Islet of Langerhans (tissue), 1 donor: Measurements from ENCODE around the gene KCP.
"Not testable (repeated sequence)": the region's sequence is repeated elsewhere in the genome, so short reads cannot be mapped to it uniquely, and the experiment has no call there.

Source experiments
- FAIRE-seq: peaks from one replicate; lab custom pipeline; 2011; peaks lifted over from hg19 to GRCh38; lab: Jason Lieb, UNC

Gene KCP

DNA sequence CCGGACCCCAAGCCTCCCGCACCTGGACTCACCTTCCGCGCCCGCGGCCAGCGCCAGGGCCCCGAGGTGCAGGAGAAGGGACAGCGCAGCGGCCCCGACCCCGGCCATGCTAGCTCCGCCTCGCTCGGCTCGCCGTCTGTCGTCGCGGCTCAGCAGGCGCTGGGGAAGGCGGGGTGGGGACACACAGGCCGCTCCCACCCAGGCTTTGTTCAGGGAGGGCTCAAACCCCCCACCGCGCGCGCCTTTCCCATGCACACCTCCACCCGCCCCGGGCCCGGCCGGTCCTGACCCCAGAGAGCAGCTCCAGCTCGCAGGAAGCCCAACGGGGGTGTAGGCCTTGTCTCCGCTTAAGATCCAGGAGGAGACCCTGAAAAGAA, at the start of gene KCP:
KCP (minus strand) TSS at position 141 of the 377 bp plus-strand sequence; CDS start at position 108, 33 bp downstream.
- no peak for FAIRE-seq

DNA sequence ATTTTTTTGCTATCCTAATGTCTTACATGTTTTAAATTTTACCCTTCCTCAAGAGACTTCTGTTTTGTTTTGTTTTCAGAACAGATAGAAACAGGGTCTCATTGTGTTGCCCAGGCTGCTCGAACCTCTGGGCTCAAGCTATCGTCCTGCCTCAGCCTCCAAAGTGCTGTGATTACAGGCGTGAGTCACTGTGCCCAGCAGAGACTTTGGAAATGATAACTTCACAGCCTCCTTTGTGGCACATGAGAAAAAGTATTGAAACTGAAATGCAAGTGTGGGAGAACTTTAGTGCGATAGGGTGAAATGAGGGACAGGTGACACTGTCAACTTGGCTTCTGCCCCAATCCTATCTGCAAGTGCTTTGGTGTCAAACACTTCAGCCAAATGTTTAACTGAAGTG, 48.8 kb upstream of the KCP start:
- no peak for FAIRE-seq

DNA sequence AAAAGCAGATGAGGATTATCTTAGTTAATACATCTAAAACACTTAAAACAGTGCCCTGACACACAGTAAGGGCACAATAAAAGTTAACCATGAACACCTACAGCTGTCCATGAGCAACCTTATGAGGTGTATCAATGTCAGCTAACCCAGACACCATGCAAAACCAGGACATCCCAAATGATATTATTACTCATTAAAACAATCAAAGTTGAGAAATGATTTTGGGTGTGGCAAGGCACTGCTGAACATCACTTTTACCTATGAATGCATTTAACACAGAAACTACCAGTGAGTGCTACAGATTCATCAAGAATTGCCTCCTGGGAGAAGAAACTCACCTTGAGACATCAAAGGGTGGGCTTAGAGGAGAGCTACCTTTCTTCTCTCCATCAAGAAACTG, 45.5 kb upstream of the KCP start:
- FAIRE-seq: no peak

DNA sequence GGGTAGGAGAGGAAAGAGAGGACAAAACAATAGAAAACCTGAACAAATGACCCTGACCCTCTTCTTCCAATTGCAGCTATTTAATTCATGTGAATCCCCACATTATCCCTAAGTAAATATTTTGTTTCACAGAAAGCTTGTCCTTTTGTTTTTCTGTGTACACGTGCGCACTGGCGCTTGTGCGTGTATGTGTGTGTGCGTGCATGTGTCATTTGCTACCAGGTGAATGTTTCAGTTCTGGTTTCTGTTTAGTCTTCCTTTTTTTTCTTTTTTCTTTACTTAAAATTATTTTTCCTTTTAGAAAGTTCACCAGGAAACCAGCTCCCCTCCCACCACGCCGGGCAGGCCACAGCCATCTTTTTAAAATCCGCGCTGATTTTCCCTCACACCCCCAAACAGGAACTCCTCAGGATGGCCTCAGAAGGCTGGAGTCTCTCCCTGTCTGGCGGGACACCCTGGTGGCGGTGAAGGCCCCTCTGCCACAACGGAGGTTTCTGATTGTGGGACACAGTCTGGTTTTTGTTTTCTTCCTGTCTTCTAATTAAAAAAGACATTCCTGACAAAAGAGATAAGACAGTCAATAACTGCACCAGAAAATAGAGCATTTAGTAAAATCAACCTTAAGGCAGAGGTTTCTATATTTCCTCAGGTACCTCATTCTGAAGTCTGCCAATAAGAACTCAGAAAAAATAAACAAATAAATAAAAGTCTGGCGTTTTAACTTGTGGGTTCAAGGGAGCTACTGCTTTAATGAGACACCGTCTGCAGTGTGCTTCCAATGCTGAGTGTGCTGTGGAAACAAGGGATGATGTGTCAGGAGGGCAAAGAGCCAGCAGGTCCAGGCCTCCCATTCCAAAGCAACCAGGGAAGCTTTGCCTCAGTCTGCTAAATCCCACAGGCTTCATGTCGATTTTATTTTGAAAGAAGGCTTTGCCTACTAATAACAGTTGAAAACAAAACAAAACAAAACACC, 44.6 kb upstream of the KCP start:
- FAIRE-seq: no peak

DNA sequence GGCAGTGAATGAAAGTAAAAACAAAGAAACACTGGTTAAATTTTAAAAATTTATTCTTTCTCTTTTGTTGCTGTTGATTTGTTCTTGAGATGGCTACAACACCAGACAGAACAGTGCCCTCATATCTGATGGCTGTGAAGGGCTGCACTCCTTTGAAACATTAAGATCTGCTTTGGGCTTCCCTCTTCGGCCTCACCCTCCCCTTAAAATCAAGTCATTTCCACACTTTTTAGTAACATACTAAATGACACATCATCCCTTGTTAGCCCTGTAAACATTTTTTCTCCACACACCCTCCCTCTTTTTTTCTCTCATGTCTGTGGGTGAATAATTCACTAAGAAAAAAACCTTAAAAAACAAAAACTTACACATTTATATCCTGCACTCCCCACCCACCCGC, 43.6 kb upstream of the KCP start:
- no peak for FAIRE-seq

DNA sequence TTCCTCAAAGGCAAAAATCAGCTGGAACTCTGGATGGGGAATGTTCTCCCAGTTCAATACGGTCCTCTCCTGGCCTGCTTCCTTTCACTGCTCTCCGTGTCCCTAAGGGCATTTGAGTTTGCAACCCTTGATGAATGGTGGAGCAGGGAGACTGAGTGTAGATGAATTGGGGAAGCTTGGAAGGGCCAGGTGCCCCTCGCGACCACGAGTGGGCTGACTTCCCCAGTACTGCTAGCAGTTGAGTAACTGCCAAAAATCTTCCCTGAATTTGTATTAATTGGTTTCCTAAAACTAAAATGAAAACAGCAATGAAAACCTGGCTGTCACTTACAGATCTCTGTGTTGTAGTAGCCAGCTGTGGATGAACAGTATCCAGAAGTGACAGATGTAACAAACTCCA, 40.8 kb upstream of the KCP start:
- no peak for FAIRE-seq

DNA sequence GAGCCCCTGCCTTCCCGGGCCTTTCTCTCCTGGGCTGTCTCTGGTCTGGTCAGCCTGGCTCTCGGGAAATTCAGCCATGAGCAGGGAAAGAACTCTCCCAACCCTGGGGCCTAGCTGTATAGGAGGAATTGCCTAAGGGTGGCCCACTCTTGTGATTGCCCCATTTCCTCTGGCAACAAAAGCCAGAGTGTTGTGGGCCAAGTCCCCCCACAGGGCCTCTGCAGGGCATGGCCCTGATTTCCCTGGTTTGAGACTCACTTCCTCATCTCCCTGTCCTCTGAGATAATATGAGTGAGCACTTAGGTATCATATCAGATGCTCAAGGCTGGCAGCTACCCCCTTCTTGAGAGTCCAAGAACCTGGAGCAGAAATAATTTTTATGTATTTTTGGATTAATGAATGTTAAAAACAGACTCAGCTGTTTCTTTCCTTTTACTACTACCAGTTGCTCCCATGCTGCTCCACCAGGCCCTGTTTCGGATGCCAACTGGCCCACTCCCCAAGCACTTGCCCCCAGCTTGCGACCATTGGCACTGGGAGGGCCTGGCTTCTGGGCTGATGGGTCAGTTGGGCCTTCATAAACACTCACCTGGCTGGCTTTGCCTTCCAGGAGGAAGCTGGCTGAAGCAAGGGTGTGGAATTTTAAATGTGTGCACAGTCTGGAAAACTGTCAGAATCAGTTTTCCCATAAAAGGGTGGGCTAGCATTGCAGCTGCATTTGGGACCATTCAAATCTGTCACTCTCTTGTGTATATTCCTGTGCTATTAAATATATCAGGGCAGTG, 38.7 kb upstream of the KCP start:
- no peak for FAIRE-seq

DNA sequence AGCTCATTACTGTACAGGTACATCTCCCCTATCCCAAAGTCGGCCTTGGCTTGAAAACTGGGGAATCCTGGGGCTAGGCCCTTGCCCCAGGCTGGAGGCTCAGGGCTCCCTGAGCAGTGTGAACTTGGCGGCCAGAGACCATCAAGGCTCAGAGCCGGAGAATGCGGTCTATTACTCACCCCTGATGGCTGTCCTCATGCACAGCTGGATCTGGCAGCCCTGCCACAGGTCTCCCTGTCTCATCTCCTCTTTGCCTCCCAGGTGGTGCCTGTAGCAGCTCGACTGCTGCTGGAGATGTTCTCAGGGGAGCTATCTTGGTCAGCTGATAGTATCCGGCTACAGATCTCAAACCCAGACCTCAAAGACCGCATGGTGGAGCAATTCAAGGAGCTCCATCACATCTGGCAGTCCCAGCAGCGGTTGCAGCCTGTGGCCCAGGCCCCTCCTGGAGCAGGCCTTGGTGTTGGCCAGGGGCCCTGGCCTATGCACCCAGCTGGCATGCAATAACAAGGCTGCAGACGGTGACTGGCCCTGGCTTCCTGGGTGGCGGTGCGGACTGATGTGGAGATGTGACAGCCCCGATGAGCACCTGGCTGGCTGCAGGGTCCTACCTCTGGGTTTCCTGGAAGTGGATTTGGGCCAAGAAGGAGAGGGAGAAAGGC, 37.9 kb upstream of the KCP start:
- FAIRE-seq: no peak

DNA sequence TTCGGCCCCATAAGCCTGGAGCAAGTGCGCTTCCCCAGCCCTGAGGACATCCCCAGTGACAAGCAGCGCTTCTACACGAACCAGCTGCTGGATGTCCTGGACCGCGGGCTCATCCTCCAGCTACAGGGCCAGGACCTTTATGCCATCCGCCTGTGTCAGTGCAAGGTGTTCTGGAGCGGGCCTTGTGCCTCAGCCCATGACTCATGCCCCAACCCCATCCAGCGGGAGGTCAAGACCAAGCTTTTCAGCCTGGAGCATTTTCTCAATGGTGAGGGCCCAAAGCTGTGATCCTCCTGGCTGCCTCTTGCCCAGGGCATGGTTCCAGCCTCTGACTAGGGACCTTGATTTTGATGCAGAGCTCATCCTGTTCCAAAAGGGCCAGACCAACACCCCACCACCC, 37.3 kb upstream of the KCP start:
- FAIRE-seq: no peak

DNA sequence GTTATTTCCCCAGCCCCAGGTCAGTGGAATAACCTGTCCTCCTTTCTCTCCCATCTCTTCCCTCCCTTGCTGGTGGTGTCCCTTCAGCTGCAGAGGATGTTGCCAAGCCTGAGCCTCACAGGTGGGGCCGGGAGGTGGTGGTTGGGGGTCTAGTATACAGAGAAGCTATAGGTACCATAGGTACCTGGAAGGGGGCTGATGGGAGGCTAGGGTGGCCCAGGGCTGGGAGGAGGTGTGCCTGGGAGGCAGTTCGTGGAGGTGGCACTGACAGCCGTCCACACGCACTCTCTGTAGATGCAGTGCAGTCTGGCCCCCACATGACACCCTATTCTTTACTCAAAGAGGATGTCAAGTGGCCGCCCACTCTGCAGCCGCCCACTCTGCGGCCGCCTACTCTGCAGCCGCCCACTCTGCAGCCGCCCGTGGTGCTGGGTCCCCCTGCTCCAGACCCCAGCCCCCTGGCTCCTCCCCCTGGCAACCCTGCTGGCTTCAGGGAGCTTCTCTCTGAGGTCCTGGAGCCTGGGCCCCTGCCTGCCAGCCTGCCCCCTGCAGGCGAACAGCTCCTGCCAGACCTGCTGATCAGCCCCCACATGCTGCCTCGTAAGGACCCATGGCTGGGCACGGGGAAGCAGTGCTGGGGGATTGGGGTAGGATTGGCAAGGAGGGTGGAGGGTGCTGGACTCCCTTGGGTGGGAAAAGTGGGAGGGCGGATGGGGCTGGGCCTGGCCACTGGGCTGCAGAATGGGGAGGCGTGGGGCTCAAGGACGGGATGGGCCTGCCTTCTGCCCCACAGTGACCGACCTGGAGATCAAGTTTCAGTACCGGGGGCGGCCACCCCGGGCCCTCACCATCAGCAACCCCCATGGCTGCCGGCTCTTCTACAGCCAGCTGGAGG, 36.7 kb upstream of the KCP start:
- FAIRE-seq: no peak

DNA sequence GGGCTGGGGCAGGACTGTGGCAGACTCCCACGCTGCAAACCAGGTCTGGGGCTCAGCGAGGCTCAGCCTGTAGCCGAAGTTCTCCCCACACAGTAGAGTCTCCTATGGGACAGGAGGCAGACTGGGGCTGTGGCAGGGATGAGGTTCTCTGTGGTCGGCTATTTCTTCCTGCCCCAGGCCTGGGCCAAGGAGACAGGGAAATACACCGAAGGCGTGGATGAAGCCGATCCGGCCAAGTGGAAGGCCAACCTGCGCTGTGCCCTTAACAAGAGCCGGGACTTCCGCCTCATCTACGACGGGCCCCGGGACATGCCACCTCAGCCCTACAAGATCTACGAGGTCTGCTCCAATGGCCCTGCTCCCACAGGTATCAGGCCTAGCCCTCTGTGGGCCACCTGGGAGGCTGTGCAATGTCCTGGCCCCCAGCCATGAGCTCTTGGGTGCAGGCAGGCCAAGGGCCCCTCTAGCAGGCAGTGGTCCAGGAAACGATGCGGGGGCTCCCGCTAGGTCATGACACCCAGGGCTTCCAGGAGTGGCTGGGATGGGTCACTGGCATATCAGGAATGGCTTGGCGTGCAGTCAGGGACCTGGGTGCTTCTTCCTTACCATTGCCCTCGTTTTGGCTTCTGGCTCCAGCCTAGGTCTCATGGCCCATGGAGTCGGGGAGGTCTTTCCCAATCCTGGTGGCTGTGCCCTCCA, 35.3 kb upstream of the KCP start:
- FAIRE-seq: no peak

DNA sequence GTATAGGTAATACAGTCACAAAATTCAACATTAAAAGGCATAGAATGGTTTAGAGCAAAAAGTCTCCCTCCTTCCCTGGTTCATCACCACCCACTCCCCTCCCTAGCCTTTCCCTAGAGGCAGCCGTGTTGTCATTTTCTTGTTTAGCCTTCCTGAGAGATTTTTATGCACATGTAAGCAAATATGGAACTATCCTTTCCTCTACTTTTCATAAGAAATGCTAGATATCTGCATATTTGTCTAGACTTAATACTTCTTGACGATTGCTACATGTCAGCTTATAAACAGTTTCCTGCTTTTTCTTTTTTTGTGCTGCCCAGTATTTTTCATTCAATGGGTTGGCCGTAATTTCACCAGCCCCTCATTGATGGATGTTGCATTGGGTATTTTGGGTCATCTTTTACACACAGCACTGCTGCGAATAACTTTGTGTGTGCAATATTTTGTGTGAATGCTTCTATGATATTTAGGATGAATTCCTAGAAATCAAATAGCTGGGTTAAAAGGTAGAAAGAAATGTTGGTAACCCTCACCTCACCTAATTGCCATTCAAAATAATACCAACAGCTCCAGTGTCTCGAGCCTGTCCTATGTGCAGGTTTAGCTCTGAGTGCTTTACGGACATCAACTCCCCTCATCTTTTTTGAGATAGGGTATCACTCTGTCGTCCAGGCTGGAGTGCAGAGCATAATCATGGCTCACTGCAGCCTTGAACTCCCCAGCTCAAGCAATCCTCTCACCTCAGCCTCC, 34.2 kb upstream of the KCP start:
- no peak for FAIRE-seq

DNA sequence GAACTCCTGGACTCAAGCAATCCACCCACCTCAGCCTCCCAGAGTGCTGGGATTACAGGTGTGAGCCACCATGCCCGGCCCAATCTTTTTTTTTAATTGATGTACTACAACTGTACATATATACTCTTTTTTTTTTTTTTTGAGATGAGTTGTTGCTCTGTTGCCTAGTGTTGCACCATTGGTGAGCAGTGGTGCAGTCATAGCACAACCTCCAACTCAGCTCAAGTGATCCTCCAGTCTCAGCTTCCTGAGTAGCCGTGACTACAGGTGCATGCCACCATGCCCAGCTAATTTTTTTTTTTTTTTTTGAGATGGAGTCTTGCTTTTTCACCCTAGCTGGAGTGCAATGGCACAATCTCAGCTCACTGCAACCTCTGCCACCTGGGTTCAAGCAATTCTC, 32.7 kb upstream of the KCP start:
- not testable (repeated sequence) for FAIRE-seq

DNA sequence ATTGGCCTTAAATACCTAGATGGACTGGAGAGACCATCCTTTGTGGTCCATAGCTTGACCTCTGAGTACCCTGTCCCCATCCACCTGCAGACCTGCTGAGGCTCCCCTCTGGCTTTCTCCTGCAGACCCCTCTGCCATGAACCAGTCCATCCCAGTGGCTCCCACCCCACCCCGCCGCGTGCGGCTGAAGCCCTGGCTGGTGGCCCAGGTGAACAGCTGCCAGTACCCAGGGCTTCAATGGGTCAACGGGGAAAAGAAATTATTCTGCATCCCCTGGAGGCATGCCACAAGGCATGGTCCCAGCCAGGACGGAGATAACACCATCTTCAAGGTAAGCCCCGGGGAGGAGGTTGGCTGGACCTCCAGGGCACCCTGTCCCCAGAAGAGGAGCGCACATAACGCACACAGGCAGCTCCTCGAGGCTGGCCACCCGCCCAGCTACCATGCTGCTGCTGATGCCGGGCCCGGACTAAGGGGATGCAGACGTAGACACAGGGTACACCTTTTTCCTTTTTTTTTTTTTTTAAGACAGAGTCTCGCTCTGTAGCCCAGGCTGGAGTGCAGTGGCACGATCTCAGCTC, 31.5 kb upstream of the KCP start:
- FAIRE-seq: no peak

DNA sequence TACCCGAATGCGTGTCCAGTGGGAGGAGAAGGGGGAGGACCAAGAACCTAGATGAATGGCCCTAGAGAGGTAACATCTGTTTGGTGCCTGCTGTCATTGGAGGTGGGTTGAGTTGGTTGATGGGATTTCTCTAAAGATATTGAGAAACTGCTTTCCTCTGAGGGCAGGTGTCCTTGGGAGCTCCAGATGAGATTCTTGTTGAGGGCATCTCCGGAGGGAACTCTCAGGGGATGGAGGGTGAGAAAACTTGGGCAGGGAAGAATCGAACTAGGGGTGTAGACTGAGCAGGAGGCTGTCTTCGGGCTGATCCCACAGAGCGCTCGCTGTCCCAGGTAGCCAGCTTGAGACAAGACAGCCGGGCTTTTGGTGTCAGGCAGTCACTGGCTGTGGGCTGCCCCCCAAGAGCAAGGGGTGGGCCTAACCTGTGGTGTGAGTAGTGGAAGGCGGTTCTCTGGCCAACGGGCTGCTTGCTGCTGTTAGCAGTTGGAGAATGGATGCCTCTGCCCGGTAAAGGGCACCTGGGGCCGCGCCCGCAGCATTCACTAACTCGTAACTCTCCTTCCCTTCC, 30.9 kb upstream of the KCP start:
- no peak for FAIRE-seq

DNA sequence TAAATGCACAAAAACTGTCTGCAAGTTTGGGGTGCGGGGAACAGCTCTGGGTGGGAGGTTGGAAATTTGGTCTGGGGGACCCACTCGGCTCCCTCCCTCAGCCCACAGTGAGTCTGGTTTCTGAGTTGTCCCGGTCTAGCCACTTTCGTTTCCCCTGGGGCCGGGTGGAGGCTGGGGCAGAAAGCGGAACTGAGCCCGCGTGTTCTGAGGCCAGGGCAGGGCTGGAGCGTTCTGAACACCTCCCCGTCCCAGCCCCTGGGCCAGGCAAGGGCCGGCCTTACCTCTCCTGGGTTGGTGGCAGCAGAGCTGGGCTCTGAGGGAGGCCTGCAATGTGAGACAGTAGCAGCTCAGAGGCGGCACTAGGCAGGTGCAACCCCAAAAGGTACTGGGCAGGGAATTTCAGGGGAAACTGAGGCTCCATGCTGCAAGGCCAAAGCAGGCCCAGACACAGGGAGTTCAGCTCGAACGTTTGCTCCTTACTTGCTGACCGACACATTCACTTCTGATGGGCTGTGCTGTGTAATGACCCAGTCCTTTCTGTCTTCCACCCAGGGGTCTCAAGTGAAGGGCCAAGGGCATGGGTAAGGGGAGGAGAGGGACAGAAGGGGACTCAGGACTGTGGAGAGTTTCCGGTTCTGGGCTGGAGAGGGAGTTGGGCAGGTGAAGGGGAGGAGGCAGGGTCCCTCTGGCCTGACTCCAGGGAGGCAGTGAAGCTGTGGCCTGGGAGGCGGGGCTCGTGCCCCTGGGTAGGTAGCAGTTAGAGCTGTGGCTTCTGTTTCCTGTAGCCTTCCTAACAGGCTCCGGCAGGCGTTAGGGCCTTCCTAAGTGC, 30.2 kb upstream of the KCP start:
- no peak for FAIRE-seq

DNA sequence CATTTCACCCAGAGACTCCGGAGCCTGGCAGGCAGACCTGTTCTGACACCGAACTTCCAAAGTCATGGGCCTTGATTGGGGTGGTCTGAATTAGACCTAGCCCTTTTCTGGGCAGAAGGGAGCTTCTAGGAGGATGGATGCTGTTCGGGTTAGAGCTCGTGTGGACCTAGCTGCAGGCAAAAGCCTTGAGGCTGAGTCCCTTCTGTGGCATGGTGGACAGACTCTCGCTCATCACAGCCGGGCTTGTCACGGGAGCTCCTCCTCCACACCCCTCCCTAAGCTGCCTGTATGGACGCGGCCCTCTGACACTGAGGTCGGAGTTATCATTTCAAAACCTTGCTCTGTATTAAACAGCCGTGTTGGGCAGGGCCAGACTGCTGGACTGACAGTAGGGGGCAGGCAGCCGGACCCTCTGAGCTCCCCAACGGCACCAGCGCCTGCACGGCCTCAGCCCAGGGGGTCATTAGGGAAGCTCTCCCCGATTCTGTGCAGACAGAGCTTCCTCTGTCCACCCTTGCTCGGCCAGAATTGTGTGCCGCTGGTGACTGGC, 29.4 kb upstream of the KCP start:
- no peak for FAIRE-seq

DNA sequence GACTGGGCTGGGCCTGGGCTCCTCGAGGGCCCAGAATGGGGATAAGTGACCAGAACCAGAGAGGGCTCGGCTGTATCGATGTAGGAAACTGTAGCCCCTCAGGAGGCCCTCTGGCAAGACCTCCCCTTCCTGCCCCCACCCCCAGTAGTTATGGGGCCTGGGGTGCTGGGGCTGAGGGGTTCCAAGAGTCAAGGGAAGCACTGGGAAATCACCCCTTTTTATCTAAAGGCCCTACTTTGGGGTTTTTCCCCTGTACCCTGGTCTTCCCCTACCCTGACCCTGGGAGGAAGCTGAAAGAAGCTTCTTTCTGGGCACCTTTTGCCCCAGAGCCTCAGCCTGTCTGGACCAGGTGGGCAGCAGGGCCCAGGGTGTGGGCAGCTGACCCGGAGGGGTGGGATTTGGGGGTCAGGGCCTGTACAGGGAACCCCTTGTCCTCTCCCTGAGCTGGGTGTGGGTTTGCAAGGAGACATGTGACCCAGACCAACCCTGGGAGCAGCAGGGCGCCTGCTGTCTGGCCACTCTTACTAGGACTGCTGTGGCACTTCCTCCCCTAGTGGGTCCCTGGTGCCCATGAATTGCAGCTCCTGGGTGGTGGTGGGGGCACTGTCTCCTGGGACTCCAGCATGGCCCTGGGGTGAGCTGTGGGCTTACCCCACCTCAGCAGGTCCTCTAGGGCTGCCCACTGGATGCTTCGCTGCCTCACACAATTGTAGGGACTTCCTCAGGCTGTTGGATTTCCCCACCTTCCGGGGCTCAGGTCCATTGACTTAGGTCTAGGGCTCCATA, 28.8 kb upstream of the KCP start:
- FAIRE-seq: no peak
